NCI-H774 (cell line): Measurements from ENCODE around the gene TM4SF20.

Source experiments
- DNase-seq: peaks from one replicate; lab custom pipeline; 2025; lab: John Stamatoyannopoulos, UW

TM4SF20 gene

DNA sequence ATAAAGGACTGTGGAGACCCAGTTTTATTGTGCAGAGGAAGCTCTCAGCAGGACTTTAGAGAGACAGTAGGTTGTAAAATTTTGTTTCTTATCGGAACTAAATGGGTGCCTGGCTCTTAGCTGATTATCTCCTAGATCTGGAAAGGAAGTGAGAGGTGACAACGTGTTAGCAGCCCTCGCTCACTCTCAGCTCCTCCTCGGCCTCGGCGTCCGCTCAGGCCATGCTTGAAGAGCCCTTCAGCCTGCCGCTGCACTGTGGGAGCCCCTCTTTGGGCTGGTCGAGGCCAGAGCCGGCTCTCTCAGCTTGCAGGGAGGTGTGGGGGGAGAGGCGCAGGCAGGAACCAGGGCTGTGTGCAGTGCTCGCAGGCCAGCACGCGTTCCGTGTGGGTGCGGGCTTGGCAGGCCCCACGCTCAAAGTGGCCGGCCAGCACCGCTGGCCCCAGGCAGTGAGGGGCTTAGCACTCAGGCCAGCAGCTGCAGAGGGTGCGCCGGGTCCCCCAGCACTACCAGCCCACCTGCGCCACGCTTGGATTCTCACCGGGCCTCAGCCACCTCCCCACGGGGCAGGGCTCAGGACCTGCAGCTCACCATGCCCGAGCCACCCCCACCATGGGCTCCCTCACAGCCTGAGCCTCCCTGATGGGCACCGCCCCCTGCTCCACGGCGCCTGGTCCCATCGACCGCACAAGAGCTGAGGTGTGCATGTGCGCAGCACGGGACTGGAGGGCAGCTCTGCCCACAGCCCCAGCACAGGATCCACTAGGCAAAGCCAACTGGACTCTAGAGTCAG lies 58.6 kb downstream of the TM4SF20 start:
- DNase-seq: no peak

DNA sequence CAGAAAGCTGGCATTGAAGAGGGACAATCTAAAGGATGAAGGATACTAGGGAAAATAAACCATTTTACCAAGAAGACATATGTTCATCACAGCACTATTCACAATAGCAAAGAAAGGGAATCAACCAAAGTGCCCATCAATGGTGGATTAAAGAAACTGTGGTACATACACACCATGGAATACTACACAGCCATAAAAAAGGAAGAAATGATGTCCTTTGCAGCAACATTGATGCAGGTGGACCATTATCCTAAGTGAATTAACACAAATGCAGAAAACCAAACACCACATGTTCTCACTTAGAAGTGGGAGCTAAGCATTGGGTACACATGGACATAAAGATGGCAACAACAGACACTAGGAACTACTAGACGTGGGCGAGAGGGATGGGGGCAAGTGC lies 61.3 kb downstream of the TM4SF20 start:
- no peak for DNase-seq

DNA sequence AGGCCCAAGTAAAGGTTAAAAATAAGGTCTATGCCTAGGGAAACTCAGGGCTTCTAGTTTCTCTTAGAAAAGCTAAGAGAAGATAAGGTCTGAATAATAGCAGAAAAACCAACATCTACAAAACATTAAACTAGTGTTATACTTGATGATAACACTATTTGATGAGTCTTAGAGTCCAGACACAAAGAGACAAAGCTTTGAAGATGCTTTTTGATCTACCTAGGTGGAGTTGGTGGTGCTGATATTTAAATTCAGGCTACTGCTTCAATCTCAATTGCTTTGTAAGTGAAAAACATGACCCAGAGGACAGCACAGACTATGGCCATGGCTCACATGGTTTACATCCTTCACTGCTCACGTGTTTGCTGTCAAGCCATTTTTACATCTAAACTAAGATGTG lies 65.8 kb downstream of the TM4SF20 start:
- DNase-seq: no peak

DNA sequence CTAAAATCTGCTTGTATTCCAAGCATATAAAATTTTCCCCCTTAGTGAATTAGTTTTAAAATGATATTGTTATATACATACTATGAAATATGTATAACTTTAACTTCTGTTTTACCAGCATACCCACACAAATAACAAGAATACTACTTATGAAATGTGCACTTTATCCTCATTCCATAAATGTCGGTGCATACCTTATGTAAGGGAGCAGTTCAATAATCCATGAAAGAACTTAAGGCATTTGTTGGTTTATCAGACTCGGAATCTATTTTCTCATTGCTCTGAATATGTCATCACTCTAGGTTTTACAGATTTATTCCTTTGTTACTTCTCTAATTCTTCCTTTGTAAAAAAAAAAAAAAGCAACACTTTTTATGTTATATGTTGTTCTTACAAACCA lies 66.5 kb downstream of the TM4SF20 start:
- no peak for DNase-seq
